ENCODE data around the gene CFAP74. TPM values are rescaled to one million over a fixed set of nuclear protein-coding genes. Genes with fewer than 3 reads are reported as not detected.

The CFAP74 gene
- total RNA-seq, 6 experiments from 2014 or later: 0.16 to 3.5 (median 0.32) TPM; not detected in 1

GRCh38 chr1:1943834-1944570, 59.6 kb downstream of the CFAP74 start:
- H3K4me1 ChIP-seq: peaks cover 0 to 21% (median 7%) of the 10 kb centered on the region in 4 donors
- no peaks in the 10 kb centered on the region for H3K9me3 ChIP-seq
- no peaks in the 10 kb centered on the region for H3K27me3 ChIP-seq
- no peak overlapping the region for H3K27ac ChIP-seq
- peak; percentile 74 to 82 (median 78) for ATAC-seq
- 22% methylated on average over 4 of the region's 37 CpGs for WGBS (ENCODE audit: insufficient coverage, low coverage, low lambda C conversion rate, missing lambda C conversion rate)
- TF ChIP-seq POLR2A (IDR thresholded peaks at IDR 0.05): no peak
- peak; percentile 78 to 83 (median 79) for TF ChIP-seq CTCF (IDR thresholded peaks at IDR 0.05)
- H3K4me3 ChIP-seq: peak overlapping the region in 1 of 3 donors; percentile 11
- intact Hi-C loops (cut with DNase I): no loop called here
- peak in 2 of 3 donors; percentile 70 to 73 for DNase-seq
- H3K36me3 ChIP-seq: no peaks in the 10 kb centered on the region

DNA sequence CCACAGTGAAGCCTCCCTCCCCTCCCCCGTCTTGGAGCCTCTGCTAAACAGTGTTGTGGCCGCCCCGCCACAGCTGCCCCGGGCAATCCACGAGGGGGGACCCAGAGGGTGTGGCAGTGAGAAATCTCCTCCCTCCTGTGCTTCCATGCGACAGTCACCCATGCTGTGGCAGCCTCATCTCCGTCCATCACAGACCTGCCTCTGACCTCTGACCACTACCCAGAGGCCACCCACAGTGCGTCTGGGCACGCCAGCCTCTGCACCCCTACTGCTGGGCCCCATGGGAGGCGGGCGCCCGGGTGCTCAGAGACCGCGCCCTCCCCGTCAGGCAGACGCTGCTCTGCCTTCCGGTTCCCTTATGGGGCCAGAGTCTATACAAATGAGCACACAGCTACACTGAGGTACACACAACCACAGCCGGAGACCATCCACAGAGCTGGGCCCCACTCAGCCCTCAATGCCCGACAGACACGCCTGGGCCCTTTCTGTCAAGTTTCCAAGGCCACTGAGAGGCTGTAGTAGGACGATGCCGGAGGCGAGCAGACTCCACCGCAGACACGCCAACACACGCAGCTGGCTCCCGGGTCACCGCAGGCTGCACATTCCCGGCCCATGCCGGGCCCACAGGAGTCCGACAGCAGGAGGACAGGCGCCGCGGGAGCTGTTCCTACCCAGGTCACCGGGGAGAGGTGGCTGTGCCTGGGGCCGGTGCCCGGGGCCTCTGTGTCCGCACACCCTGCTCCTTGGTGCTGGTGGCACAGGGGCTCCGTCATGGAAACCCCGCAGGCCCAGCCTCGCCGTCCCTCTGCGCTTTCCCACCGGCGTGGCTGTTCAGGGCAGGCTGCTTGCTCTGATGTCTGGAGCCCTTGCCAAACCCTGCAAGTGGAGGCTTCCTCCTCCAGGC, 60.6 kb downstream of the CFAP74 start:
- ATAC-seq (no peak), DNase-seq (peak in 2 of 3 donors; percentile 46 to 51)
- no CpG with 5 or more reads among the region's 45 CpGs for WGBS (ENCODE audit: insufficient coverage, low coverage, low lambda C conversion rate, missing lambda C conversion rate)
- Histone ChIP-seq H3K27me3 (no peaks in the 10 kb centered on the region), H3K4me1 (peaks cover 0 to 21% (median 7%) of the 10 kb centered on the region in 4 donors), H3K4me3 (no peak overlapping the region), H3K9me3 (no peaks in the 10 kb centered on the region), H3K36me3 (no peaks in the 10 kb centered on the region), H3K27ac (no peak overlapping the region)
- intact Hi-C loops (cut with DNase I): no loop called here
- TF ChIP-seq CTCF (IDR thresholded peaks at IDR 0.05): no peak
- TF ChIP-seq POLR2A (IDR thresholded peaks at IDR 0.05): no peak

DNA sequence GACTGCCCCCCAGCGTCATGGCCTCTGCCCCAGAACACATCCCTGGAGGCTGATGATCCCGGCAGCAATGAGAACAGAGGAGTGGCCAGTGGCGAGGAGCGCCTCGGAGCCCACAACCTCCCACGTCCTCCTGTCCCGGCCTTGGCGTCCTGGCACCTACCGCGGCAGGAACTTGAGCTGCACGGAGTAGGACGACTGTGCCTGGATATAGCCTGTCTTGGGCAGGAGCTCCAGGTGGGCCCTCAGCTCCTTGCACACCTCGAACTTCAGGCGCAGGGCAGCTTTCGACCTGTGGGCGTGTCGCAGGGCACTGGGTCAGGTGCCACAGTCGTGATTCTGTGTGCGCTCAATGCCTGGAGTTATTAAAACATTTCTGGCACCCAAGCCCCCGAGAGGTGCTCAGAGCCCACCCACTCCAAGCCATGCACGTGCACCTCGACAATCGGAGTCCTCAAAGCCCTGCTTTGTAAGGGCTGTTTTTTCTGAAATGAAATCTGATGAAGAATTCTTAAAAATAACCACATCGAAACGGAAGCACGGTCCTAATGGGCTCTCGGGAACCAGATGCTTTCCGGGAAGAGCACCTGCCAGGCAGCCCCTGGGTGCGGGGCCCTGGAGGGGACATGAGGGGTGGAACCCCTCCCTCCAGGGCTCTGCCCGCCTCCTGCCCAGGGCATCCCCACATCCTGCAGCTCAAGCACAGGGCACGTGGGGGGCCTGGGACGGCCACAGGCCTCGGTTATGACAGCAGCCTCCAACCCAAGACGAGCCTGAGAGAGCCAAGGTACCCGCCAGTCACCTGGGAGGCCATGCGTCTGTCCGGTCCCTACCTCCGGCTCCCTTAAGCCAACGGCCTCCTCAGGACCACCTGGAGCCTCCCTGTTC, 61.5 kb downstream of the CFAP74 start:
- Histone ChIP-seq H3K36me3 (no peaks in the 10 kb centered on the region), H3K4me3 (no peak overlapping the region), H3K27me3 (no peaks in the 10 kb centered on the region), H3K4me1 (peaks cover 0 to 15% (median 4%) of the 10 kb centered on the region in 4 donors), H3K9me3 (no peaks in the 10 kb centered on the region), H3K27ac (peak overlapping the region in 1 of 3 donors; percentile 13)
- intact Hi-C loops (cut with DNase I): no loop called here
- peak in 2 of 3 donors; percentile 43 to 47 for DNase-seq
- TF ChIP-seq POLR2A (IDR thresholded peaks at IDR 0.05) (no peak), CTCF (IDR thresholded peaks at IDR 0.05) (no peak)
- no peak for ATAC-seq
- WGBS (ENCODE audit: insufficient coverage, low coverage, low lambda C conversion rate, missing lambda C conversion rate): 36% methylated on average over 5 of the region's 39 CpGs

- Histone ChIP-seq H3K27ac (peak overlapping the region in 1 of 3 donors; percentile 13), H3K4me1 (peaks cover 0 to 8% (median 0%) of the 10 kb centered on the region in 4 donors), H3K4me3 (no peak overlapping the region), H3K27me3 (no peaks in the 10 kb centered on the region), H3K36me3 (no peaks in the 10 kb centered on the region), H3K9me3 (no peaks in the 10 kb centered on the region)
- intact Hi-C loops (cut with DNase I): no loop called here
- no peak for TF ChIP-seq POLR2A (IDR thresholded peaks at IDR 0.05)
- no peak for TF ChIP-seq CTCF (IDR thresholded peaks at IDR 0.05)
- DNase-seq: peak in 2 of 3 donors; percentile 60 to 84
- WGBS (ENCODE audit: insufficient coverage, low coverage, low lambda C conversion rate, missing lambda C conversion rate): 56% methylated on average over 13 of the region's 19 CpGs
- peak; percentile 43 to 79 (median 69) for ATAC-seq
These were observed 62.3 kb downstream of the CFAP74 start for GRCh38 chr1:1941211-1941841.
